GM19395 (cell line): ENCODE results near the gene BDKRB2.
"Not testable (repeated sequence)": the region's sequence is repeated elsewhere in the genome, so short reads cannot be mapped to it uniquely, and the experiment has no call there.

Experiments used
- ATAC-seq: cut with Tn5 transposase; IDR thresholded peaks from one replicate; pipeline ENCODE4 v1.9.1; 2021; ENCODE audit warnings: mild to moderate bottlenecking, moderate library complexity; ENCODE audit not compliant: unreplicated experiment

Gene BDKRB2

GRCh38 chr14:96221841-96222240 is 17.2 kb downstream of the BDKRB2 start:
- no peak for ATAC-seq

GRCh38 chr14:96224480-96225096 is 19.9 kb downstream of the BDKRB2 start:
- no peak for ATAC-seq

- ATAC-seq = no peak
Measured at GRCh38 chr14:96225213-96225612, 20.6 kb downstream of the BDKRB2 start.

- ATAC-seq = no peak
Measured at GRCh38 chr14:96225745-96226151, 21.1 kb downstream of the BDKRB2 start.

- no peak for ATAC-seq
Measured at GRCh38 chr14:96227428-96227827, 22.8 kb downstream of the BDKRB2 start.

- no peak for ATAC-seq
Measured at GRCh38 chr14:96229315-96229714, 24.7 kb downstream of the BDKRB2 start.

GRCh38 chr14:96231056-96231455 is 26.4 kb downstream of the BDKRB2 start:
- no peak for ATAC-seq

- no peak for ATAC-seq
Measured at GRCh38 chr14:96231526-96232130, 27.0 kb downstream of the BDKRB2 start.

GRCh38 chr14:96232506-96232905 is 27.9 kb downstream of the BDKRB2 start:
- no peak for ATAC-seq

- ATAC-seq = no peak
Measured at GRCh38 chr14:96233661-96234060, 29.0 kb downstream of the BDKRB2 start.

GRCh38 chr14:96235426-96235825 is 30.8 kb downstream of the BDKRB2 start:
- no peak for ATAC-seq

- no peak for ATAC-seq
Measured at GRCh38 chr14:96237641-96238040, 33.0 kb downstream of the BDKRB2 start.

GRCh38 chr14:96238676-96239265 is 34.1 kb downstream of the BDKRB2 start:
- ATAC-seq = no peak

- no peak for ATAC-seq
Measured at GRCh38 chr14:96239711-96240141, 35.1 kb downstream of the BDKRB2 start.

GRCh38 chr14:96240641-96241040 is 36.0 kb downstream of the BDKRB2 start:
- ATAC-seq = no peak

- ATAC-seq = no peak
Measured at GRCh38 chr14:96242126-96242525, 37.5 kb downstream of the BDKRB2 start.

- ATAC-seq = no peak
Measured at GRCh38 chr14:96243785-96244184, 39.1 kb downstream of the BDKRB2 start.

- not testable (repeated sequence) for ATAC-seq
Measured at GRCh38 chr14:96245074-96245473, 40.4 kb downstream of the BDKRB2 start.

GRCh38 chr14:96245710-96246538 is 41.3 kb downstream of the BDKRB2 start:
- no peak for ATAC-seq

- no peak for ATAC-seq
Measured at GRCh38 chr14:96246539-96246847, 41.9 kb downstream of the BDKRB2 start.

- ATAC-seq = no peak
Measured at GRCh38 chr14:96247031-96247430, 42.4 kb downstream of the BDKRB2 start.

- ATAC-seq = no peak
Measured at GRCh38 chr14:96249029-96249428, 44.4 kb downstream of the BDKRB2 start.
